IMR-90 (cell line): ENCODE data around the gene RING1. TPM values are rescaled to one million over a fixed set of nuclear protein-coding genes. Genes with fewer than 3 reads are reported as not detected.
A peak's percentile ranks its signal among the peaks of the same experiment; 100 is the strongest.

Source experiments
- ATAC-seq: fragments of 200-7000 bp; cut with Tn5 transposase; 2 replicates; pipeline ENCODE4 v1.9.1; 2020; ENCODE audit warnings: low read depth, mild to moderate bottlenecking, moderate library complexity
- BruUV-seq: library from RNA; stranded (reverse); fragments of 400-500 nt; replicated peaks from 2 replicates; lab custom pipeline; 2021; lab: Mats Ljungman, UMichigan
- CTCF ChIA-PET: fragments of 300-600 bp; formaldehyde crosslinking; extraction: SDS; loops from one replicate; lab custom pipeline; 2021; ENCODE audit warnings: antibody characterized with exemption; lab: Yijun Ruan, JAX
- POLR2A ChIA-PET: fragments of 300-600 bp; sonication (Branson Sonifier 250); formaldehyde crosslinking; loops from one replicate; lab custom pipeline; 2022; ENCODE audit warnings: antibody characterized with exemption; ENCODE audit not compliant: unreplicated experiment; lab: Charles Lee
- DNase-seq: peaks from one replicate; pipeline ENCODE4 v3.0.0; 2013
- H2AFZ ChIP-seq: replicated peaks from 2 replicates; pipeline ENCODE3; 2013; ENCODE audit warnings: low read length, mild to moderate bottlenecking; ENCODE audit not compliant: poor library complexity
- H2AK5ac ChIP-seq: 2 replicates; pipeline ENCODE4 v1.6.1; 2013; ENCODE audit warnings: low read depth, low read length, inconsistent platforms
- H2AK9ac ChIP-seq: replicated peaks from 2 replicates; pipeline ENCODE3; 2013; ENCODE audit warnings: mild to moderate bottlenecking, low read depth, low read length, moderate library complexity; ENCODE audit not compliant: poor library complexity
- H2BK120ac ChIP-seq: 2 replicates; pipeline ENCODE4 v1.6.1; 2013; ENCODE audit warnings: low read depth, low read length, inconsistent platforms
- H2BK15ac ChIP-seq: 3 replicates; pipeline ENCODE4 v1.6.1; 2013; ENCODE audit warnings: low read depth, low read length, inconsistent platforms
- H2BK20ac ChIP-seq: 2 replicates; pipeline ENCODE4 v1.6.1; 2013; ENCODE audit warnings: low read depth, mild to moderate bottlenecking, inconsistent platforms, low read length, moderate library complexity
- H2BK5ac ChIP-seq: 2 replicates; pipeline ENCODE4 v1.6.1; 2013; ENCODE audit warnings: mild to moderate bottlenecking, low read depth, low read length, inconsistent platforms; ENCODE audit not compliant: poor library complexity, severe bottlenecking
- H3K14ac ChIP-seq: replicated peaks from 2 replicates; pipeline ENCODE4 v1.6.1; 2013; ENCODE audit warnings: low read depth, low read length, inconsistent platforms
- H3K18ac ChIP-seq: 2 replicates; pipeline ENCODE4 v1.6.1; 2013; ENCODE audit warnings: low read depth, low read length, control low read depth
- H3K23ac ChIP-seq: 2 replicates; pipeline ENCODE4 v1.6.1; 2013; ENCODE audit warnings: low read depth, low read length, inconsistent platforms
- H3K27ac ChIP-seq: 2 replicates; pipeline ENCODE4 v1.5.1; 2013; ENCODE audit warnings: mild to moderate bottlenecking, control low read depth, low read length; ENCODE audit not compliant: insufficient read depth
- H3K27me3 ChIP-seq: 2 replicates; pipeline ENCODE4 v1.6.1; 2013; ENCODE audit warnings: low read length; ENCODE audit not compliant: control insufficient read depth, insufficient read depth
- H3K36me3 ChIP-seq: 2 replicates; pipeline ENCODE4 v1.6.1; 2013; ENCODE audit warnings: low read length, mixed read lengths; ENCODE audit not compliant: control insufficient read depth, insufficient read depth
- H3K4ac ChIP-seq: 2 replicates; pipeline ENCODE4 v1.6.1; 2013; ENCODE audit warnings: low read depth, low read length, inconsistent platforms
- H3K4me1 ChIP-seq: 2 replicates; pipeline ENCODE4 v1.6.1; 2013; ENCODE audit warnings: low read length, mixed read lengths; ENCODE audit not compliant: control insufficient read depth, insufficient read depth
- H3K4me2 ChIP-seq: 2 replicates; pipeline ENCODE4 v1.6.1; 2013; ENCODE audit warnings: low read depth, mild to moderate bottlenecking, control low read depth, low read length, moderate library complexity
- H3K4me3 ChIP-seq: 2 replicates; pipeline ENCODE4 v1.5.1; 2013; ENCODE audit warnings: low read depth, mild to moderate bottlenecking, control low read depth, low read length, moderate library complexity; ENCODE audit not compliant: insufficient read depth
- H3K56ac ChIP-seq: 2 replicates; pipeline ENCODE4 v1.6.1; 2013; ENCODE audit warnings: low read length, inconsistent platforms; ENCODE audit not compliant: insufficient read depth; ENCODE audit errors: extremely low read depth
- H3K79me1 ChIP-seq, 2 experiments: 2 replicates each; pipeline ENCODE4 v1.6.1; 2013; ENCODE audit warnings: low read length in 2 of 2, inconsistent platforms in 1 of 2, low read depth in 1 of 2
- H3K9ac ChIP-seq: 2 replicates; pipeline ENCODE4 v1.6.1; 2013; ENCODE audit warnings: low read depth, low read length, control low read depth
- H3K9me1 ChIP-seq: 2 replicates; pipeline ENCODE4 v1.6.1; 2013; ENCODE audit warnings: low read length, inconsistent platforms; ENCODE audit not compliant: insufficient read depth
- H3K9me3 ChIP-seq: 2 replicates; pipeline ENCODE4 v1.6.1; 2013; ENCODE audit warnings: low read length; ENCODE audit not compliant: control insufficient read depth, insufficient read depth
- H4K20me1 ChIP-seq: 2 replicates; pipeline ENCODE4 v1.6.1; 2013; ENCODE audit warnings: low read length, inconsistent platforms; ENCODE audit not compliant: insufficient read depth
- H4K5ac ChIP-seq: 2 replicates; pipeline ENCODE4 v1.6.1; 2013; ENCODE audit warnings: mild to moderate bottlenecking, low read depth, low read length, control low read depth
- H4K8ac ChIP-seq, 2 experiments: 2 replicates each; pipeline ENCODE4 v1.6.1; 2013; ENCODE audit warnings: low read depth in 2 of 2, low read length in 2 of 2, control low read depth in 1 of 2, inconsistent platforms in 1 of 2
- H4K91ac ChIP-seq: 2 replicates; pipeline ENCODE4 v1.6.1; 2013; ENCODE audit warnings: low read depth, low read length, inconsistent platforms; ENCODE audit not compliant: insufficient read depth
- BHLHE40 ChIP-seq: fragments of 150-350 bp; IDR thresholded peaks from 2 replicates; pipeline ENCODE4 v1.6.1; 2016; ENCODE audit warnings: mild to moderate bottlenecking, low read depth, low read length
- CEBPB ChIP-seq: IDR thresholded peaks from 2 replicates; pipeline ENCODE4 v1.6.1; 2012; ENCODE audit warnings: low read depth, low read length, improper control_type of control experiment
- MXI1 ChIP-seq: IDR thresholded peaks from 2 replicates; pipeline ENCODE4 v1.6.1; 2012; ENCODE audit warnings: low read depth, mild to moderate bottlenecking, low read length, moderate library complexity, borderline replicate concordance
- NFE2L2 ChIP-seq: fragments of 150-350 bp; IDR thresholded peaks from 2 replicates; pipeline ENCODE4 v1.6.1; 2016; ENCODE audit warnings: low read depth, mild to moderate bottlenecking, low read length
- WGBS, 2 experiments: methylation state at CpG; one replicate each; pipeline versions ENCODE4 v1.1.5 to v1.1.7; 2013; ENCODE audit warnings: missing lambda C conversion rate in 2 of 2; ENCODE audit not compliant: insufficient read length in 1 of 2; ENCODE audit errors: extremely low coverage in 2 of 2; 5-methylcytosine and 5-hydroxymethylcytosine counted together
- dilution Hi-C: fragments of 300-500 bp; cut with HindIII; formaldehyde crosslinking; loops from one replicate; pipeline ENCODE4 v1.14.3; 2018; ENCODE audit warnings: low sequenced_read_pairs; ENCODE audit not compliant: unreplicated experiment
- in situ Hi-C: fragments of 300-500 bp; cut with MboI; formaldehyde crosslinking; loops from 3 replicates; pipeline ENCODE4 v1.14.3; 2019; ENCODE audit warnings: low sequenced_read_pairs, inconsistent platforms, mixed read lengths
- intact Hi-C: fragments of 100-400 bp; cut with micrococcal nuclease; formaldehyde crosslinking; loops from 2 replicates; pipeline ENCODE4 v1.10.0; 2022
- polyA plus RNA-seq, 3 experiments: library from polyadenylated mRNA; depleted of rRNA; stranded (reverse); fragments of >200 nt; gene quantifications; 2 replicates each; pipeline ENCODE4 v1.2.3, GENCODE V29; 2012; ENCODE audit warnings: low replicate concordance in 1 of 3
- total RNA-seq: library from RNA; depleted of rRNA; stranded (reverse); fragments of >200 nt; gene quantifications from 2 replicates; pipeline ENCODE4 v1.2.3, GENCODE V29; 2012
- TF ChIP-seq, protein P1 (sequence below): conservative IDR thresholded peaks from 2 replicates; pipeline ENCODE4 v1.5.1; 2012; ENCODE audit warnings: mild to moderate bottlenecking, low read depth, low read length, improper control_type of control experiment

Gene RING1
- total and polyA plus RNA-seq, 2 of the 4 experiments (the other 2 are of a cell fraction): 14.9 to 40.8 TPM

DNA sequence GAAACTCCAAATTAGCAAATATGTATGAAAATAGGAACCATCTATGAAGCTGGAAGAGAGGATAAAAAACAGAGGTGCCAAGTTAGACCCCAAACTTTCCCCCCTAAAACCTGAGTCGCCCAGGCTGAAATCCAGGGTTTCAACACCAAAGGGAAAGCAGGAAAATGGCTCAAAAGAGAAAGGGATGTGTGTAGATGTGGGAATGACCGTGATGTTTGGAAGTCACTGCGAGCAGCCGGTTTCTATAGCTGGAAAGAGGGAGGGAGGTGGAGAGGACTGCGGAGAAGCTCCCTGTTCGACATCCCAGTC, 4.5 kb downstream of the RING1 start:
- Histone ChIP-seq H2BK20ac (no peak overlapping the region), H3K9me3 (no peaks in the 10 kb centered on the region), H3K79me1 (peaks cover 7 to 22% of the 10 kb centered on the region in 2 experiments), H3K18ac (no peak overlapping the region), H4K5ac (no peak overlapping the region), H3K9ac (peak overlapping the region; percentile 72), H2BK120ac (no peak overlapping the region), H3K36me3 (peaks cover 20% of the 10 kb centered on the region), H4K91ac (no peak overlapping the region; the same call in 1 of the 2 replicates), H3K56ac (no peak overlapping the region), H3K27ac (no peak overlapping the region; the same call in 1 of the 2 replicates), H4K8ac (peak overlapping the region in 1 of 2 experiments; percentile 70; a peak in 3 of 4 replicates), H3K27me3 (peaks cover 14% of the 10 kb centered on the region), H3K4ac (peak overlapping the region; percentile 59), H2BK5ac (no peak overlapping the region), H3K4me3 (peak overlapping the region; percentile 59), H3K9me1 (no peaks in the 10 kb centered on the region), H3K4me2 (peak overlapping the region; percentile 94), H3K14ac (peak overlapping the region; percentile 78), H3K23ac (peak overlapping the region; percentile 70), H2AFZ (peak overlapping the region; percentile 92), H3K4me1 (peaks cover 2% of the 10 kb centered on the region; the same call in 1 of the 2 replicates), H2AK9ac (peak overlapping the region; percentile 89), H4K20me1 (no peaks in the 10 kb centered on the region), H2BK15ac (no peak overlapping the region), H2AK5ac (0 out of 2 replicates have a peak overlapping the region, but pooled peaks have one; percentile 17)
- ChIA-PET CTCF (interaction anchor here (0.6 kb wide), 1 partner anchor 183 kb away, joined by 3 read pairs; no protein-coding TSS in a partner anchor), POLR2A (interaction anchor here (0.6 kb wide), 1 partner anchor 105 kb away, joined by 7 read pairs; no protein-coding TSS in a partner anchor)
- in situ Hi-C loops: no loop called here
- DNase-seq: no peak
- WGBS, 2 experiments: 0% methylated on average over 2 of the region's 6 CpGs; no CpG with 5 or more reads in 1 of the 2 experiments
- dilution Hi-C loops: no loop called here
- BruUV-seq: no TSS peak
- ATAC-seq: no peak
- intact Hi-C loops: no loop called here
- no peak for TF ChIP-seq CEBPB
- TF ChIP-seq NFE2L2: no peak
- TF ChIP-seq, protein P1, sequence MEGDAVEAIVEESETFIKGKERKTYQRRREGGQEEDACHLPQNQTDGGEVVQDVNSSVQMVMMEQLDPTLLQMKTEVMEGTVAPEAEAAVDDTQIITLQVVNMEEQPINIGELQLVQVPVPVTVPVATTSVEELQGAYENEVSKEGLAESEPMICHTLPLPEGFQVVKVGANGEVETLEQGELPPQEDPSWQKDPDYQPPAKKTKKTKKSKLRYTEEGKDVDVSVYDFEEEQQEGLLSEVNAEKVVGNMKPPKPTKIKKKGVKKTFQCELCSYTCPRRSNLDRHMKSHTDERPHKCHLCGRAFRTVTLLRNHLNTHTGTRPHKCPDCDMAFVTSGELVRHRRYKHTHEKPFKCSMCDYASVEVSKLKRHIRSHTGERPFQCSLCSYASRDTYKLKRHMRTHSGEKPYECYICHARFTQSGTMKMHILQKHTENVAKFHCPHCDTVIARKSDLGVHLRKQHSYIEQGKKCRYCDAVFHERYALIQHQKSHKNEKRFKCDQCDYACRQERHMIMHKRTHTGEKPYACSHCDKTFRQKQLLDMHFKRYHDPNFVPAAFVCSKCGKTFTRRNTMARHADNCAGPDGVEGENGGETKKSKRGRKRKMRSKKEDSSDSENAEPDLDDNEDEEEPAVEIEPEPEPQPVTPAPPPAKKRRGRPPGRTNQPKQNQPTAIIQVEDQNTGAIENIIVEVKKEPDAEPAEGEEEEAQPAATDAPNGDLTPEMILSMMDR: no peak
- no peak for TF ChIP-seq MXI1
- TF ChIP-seq BHLHE40: no peak
